GM18873 (cell line): ENCODE data around the gene WWC2.

Source experiments
- ATAC-seq: cut with Tn5 transposase; IDR thresholded peaks from one replicate; pipeline ENCODE4 v1.9.1; 2021; ENCODE audit warnings: mild to moderate bottlenecking, moderate library complexity, moderate number of reproducible peaks; ENCODE audit not compliant: unreplicated experiment, low FRiP score

WWC2 gene

DNA sequence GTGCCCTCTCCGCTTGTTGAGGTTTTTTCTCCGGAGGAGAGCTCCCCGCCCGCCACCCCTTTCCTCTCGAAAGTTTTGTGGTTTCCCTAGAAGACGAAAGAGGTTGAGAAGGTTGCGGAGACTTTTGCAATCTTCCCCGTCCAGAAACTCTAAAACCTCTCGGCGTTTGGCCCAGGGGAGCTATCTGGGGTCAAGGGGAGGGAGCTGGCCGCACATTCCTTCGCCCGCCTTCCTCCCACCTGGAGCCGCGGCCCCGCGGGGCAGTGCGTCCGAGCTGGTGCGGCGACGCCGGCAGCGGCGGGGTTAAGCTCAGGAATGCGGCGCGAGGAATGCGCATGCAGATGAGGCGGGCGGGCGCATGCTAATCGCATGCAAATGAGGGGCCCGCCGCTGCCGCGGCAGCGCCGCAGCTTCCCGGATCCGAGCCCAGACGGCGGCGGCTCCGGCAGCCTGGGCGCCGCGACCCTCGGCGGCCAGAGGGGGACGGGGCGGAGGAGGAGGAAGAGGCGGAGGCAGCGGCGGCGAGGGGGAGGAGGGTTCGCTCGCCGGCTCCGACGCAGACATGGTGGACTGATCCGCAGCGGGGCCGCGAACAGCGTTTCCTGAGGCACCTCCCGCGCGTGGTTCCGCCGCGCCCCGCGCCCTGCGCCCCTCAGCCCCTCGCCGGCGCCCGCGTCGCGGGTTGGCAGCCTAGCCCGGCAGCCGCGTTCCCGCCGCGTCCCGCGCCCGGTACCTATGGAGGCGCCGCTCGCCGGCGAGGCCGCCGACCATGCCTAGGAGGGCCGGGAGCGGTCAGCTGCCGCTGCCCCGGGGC lies at the start of gene WWC2:
Gene WWC2 (plus strand): TSS at position 535 of the 814 bp plus-strand sequence. CDS start 235 bp downstream, at position 770.
- ATAC-seq = no peak

DNA sequence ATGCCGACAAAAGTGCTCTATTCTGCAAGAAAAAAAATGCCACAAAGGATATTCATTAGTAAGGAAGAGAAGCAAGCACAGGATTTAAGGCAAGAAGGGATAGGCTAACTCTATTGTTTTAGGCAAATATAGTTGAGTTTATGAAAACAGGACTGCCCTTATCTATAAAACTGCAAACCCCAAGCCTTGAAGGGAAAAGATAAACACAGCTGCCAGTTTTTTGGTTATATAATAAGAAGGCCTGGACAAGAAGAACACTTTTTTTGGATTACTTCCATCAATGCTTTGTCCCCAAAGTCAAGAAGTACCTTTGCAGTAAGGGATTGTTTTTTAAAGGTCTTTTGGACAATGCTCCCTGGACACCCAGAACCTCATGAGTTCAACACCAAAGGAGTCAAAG lies 45.4 kb upstream of the WWC2 start:
- ATAC-seq = no peak

DNA sequence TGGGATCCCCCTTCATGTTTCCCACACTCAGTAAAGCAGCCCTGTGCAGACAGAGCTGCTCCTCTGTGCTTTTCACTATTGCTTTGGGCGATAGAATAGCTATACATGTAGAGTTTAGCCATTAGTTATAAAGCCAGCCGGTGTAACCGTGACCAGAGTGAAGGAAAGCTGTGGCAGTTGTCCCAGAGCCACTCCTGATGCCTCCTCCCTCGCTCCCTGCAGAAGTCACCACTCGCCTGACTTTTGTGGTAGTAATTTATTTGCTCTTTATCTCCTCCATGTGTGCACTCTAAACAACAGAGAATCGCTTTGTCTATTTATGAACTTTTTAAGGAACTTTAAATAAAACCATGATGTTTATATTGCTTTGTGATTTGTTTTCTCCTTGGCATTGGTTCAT lies 41.8 kb upstream of the WWC2 start:
- ATAC-seq = no peak

DNA sequence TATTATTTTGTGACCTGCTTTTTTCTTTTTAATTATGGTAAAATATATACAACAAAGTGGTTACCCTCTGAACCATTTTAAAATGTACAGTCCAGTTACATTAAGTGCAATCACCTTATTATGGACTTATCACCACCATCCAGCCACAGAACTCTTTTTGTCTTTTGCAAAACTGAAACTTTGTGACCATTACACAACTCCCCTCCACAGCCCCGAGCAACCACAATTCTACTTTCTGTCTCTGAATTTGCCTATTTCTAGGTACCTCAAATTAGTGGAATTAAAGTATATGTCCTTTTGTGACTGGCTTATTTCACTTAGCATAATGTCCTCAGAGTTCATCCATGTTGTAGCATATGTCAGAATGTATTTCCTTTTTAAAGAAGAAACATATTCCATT lies 39.3 kb upstream of the WWC2 start:
- no peak for ATAC-seq

DNA sequence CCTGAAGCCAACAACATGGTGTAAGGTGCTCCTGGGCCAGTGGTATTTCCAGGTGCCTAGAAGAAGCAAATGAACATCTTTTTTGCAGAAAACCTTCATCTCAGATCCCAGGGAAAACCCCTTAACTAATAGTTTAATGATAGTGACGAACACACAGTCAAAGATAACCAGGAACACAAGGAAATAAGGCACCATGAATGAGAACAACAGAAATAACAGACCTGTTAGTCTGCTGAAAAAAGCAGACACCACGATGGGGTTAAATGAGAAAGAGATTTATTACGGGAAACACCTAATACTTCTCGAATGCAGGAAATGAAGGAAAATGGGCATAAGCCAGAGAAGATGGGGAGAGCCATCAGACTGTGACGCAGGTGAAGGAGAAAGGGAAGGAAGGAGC lies 30.6 kb upstream of the WWC2 start:
- ATAC-seq = no peak

DNA sequence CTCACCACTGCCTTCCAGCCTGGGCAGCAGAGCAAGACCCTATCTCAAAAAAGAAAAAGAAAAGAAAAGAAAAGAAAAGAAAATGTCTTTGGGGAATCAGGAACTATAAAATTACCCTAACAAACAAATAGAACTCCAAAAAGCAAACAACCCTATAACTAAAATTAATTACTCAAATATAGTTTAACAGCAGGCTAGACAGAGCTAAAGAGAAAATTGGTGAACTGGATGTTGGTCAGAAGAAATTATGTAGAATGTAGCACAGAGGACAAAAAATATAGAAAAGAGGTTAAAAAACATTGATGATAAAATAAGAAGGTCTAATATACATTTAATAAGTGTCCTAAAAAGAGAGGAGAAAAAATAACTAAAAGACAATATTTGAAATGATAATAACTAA lies 27.8 kb upstream of the WWC2 start:
- no peak for ATAC-seq

DNA sequence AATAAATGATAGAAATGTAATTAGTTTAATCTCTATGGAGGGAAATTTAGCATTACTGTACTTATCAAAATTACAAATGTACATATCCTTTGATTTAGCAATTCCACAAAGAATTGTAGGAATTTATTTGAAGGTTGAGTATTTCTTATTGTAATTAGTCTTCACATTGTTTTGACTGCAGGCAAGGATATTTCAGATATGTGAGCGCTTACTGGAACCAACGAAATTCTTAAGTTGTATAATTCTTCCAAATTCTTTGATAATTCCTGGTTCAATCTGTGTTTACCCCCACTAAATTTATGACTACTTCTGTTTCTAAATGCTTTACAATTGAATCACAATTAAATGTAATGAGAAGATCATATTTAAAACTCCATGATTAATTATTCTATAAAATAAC lies 26.9 kb upstream of the WWC2 start:
- ATAC-seq = no peak

DNA sequence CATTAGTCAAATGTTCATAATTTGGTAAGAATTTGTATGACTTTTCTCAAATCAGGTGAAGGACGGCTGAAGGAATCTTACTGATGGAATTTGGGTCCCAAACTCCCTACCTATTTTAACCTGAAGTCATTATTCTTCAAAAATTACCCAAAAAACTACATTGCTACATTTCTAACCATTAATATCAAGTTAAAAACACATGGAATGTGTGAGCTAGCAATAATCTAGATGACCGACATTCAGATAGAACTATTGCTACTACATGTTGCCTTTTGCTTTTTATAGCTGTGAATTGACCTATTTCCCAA lies 25.3 kb upstream of the WWC2 start:
- no peak for ATAC-seq

DNA sequence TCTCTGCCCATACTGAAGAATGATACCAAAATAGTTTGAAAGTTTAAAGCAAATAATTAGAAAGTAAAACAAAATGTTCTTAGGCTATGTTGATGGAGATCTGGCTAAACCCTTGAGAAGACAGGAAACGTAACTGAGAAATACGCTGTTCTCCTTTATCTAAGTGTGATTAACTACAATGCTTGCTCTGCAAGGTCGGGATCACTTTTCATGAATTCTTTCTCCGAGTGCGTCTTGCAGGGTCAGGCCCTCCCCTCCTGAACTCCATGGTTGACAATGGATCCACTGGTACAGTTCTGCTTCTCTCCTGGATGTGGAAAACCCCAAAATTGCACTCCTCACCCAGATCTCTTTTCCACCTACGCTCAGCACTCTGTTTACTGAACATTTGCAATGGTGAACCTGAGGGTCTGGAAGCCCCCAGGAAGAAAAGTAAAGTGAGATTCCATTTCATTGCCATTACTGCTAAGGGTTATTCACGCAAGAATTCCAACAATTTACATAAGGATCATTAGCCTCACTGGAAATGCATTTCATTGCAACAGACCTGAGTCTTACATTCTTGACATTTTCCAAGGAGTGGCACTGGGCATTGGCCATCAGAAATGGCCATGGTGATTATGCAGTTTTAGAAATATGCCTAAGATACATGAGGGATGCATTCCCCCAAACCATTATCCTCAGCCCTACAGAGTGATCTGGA lies 24.6 kb upstream of the WWC2 start:
- ATAC-seq = no peak

DNA sequence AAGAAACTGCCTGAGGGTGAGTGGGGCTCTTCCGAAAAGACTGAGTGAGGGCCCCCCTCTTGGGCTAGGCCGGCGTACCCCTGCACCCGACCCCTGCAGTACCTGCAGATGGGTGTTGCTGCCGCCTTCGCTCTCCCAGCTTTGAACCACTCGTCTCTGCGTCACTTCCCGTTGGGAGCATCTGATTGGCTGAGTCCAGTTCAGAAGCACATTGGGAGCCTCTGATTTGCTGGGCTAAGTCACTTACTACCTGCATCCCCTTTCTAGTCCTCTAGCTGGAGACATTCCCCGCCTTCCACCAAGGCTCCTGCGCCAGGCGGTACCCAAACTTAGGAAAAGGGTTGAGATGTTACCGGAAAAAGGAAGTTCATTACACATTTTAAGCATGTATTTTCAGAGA lies 20.4 kb upstream of the WWC2 start:
- no peak for ATAC-seq

DNA sequence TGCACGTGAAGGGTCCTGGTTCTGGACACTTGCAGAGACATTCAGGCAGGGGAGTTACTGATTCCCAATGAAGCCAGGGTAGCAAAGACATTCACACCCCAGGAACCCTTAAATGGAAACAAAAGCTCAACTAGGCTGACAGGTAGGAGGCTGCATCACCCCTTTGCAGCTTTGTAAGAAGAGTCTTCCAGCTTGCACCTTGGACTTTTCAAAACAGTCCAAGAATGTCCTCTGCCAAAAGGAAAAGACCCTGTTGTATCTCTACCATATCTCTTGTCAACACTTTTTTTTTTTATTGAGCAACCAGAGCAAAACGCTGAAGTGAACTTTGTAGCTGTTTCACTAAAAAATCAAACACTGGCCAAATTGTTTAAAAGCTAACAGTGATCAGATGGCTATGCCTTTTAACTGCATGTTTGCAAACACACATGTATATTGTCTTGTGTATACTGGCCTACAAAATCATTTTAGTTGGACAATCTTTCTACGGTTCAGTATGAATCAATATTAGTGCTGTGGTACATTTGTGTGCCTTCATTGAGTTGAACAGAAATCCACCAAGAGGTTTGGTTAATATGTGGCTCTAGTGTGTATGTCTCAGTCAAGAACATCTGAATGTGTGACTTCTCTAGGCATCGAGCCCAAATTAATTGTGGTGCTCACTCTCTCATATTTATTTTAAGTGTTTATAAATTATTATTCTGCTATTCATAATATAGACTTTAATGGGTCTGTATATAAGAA lies 18.5 kb upstream of the WWC2 start:
- no peak for ATAC-seq

DNA sequence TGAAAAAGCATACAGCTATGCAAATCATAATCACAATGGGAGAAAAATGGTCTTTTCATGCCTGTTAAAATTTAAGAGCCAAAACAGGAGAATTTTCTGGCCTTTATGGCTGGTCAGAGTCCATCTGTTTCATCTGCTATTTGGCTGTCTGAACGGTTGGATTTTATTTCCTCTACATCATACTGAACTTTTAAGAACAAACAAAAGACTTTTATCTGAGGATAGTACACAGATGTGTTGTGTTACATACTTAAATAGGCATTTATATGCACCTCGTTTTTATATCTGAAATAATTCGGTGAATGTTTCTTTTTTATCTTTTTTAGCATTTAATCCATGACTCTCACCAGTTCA lies 18.0 kb upstream of the WWC2 start:
- ATAC-seq = no peak

DNA sequence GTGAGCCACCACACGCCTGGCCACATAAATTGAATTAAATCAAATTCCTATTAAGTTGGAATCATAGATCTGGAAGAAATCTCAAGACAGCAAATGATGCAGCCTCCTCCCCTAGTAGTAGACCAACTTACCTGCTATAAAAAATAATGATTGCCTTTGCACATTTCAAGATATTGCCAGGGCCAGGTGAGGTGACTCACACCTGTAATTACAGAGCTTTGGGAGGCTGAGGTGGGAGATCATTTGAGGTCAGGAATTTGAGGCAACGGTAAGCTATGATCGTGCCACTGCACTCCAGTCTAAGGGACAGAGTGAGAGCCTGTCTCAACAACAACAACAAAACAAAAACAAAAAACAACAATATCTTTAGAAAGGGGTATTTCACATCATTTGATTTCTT lies 17.0 kb upstream of the WWC2 start:
- no peak for ATAC-seq

DNA sequence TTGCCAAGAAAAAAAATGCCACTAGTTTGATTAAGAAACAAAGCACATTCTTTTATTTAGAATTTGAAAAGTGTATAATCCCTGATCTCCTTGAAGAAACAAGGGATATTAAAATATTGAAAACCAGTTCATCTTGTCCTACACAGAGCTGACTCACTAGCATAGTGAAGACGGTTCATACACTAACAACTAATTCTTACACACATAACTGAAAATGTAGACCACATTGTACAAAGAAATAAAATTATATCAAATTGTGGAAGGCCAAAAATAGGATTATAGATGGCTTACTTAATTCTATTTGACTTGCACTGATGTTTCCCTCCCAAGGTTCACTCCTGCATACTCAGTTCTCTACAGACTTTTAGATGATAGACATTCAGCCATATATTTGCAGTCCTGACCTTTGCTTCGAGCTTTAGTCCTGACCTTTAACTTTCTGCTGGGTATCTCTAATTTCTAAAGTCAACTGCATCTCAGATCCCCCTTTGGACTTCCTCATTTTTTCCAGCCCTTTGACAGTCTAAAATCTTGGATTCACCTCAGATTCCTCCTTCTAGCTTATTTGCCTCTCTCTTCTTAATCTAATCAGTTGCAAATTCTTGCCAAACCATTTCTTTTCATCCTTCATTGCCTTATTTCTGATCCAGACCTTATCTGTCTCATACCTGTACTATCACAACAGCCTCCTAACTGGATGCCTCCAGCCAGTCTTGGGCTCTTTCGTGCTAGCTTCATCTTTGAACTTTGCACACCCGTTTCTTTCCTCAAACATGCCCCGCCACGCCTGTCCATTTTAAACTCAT lies 4.5 kb upstream of the WWC2 start:
- no peak for ATAC-seq

DNA sequence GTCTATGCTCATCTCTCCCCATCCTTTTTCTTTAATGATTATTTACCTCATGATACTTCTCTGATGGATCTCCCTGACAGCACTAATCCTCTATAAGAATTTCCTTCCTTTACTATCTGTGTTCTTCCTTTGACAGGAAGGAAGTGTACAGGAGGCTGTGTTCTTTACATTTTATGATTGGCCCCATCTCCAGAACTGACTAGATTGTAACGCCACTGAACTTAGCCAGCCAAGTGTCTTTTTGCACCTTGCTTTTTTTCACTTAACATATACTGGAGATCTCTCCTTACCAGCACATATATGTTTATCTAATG lies 3.9 kb upstream of the WWC2 start:
- ATAC-seq = no peak

DNA sequence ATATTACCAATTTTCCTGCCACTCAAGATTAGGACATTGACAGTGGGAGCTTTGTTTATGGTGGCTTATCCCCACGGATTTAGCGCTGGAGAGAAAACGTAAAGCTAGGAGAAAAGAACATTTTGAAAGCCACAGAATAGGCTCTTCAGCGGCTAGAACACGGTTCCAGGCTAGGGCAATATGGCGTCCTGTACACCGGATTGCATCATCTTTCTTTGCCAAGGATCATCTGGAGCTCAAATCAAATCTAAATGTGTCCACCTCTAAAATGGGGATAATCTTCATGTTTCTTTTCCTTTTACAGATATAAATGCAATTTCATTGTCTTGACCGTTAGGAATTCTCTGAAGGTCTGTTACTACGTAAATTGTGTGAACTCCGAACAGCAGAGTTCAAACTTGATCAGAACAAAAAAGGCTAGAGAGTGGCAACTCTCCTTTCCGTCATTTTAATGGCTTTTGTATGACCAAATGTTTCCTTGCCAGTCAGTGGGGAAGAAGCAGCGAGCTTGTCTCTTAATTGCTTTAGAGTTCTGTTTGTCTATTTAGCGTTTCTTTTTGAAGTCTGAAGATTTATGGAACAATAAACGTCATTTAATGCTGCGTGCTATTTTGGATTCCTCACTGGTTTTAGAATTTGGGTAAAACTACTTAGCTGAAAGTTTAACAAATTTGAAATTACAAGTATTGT lies 2.6 kb upstream of the WWC2 start:
- no peak for ATAC-seq

DNA sequence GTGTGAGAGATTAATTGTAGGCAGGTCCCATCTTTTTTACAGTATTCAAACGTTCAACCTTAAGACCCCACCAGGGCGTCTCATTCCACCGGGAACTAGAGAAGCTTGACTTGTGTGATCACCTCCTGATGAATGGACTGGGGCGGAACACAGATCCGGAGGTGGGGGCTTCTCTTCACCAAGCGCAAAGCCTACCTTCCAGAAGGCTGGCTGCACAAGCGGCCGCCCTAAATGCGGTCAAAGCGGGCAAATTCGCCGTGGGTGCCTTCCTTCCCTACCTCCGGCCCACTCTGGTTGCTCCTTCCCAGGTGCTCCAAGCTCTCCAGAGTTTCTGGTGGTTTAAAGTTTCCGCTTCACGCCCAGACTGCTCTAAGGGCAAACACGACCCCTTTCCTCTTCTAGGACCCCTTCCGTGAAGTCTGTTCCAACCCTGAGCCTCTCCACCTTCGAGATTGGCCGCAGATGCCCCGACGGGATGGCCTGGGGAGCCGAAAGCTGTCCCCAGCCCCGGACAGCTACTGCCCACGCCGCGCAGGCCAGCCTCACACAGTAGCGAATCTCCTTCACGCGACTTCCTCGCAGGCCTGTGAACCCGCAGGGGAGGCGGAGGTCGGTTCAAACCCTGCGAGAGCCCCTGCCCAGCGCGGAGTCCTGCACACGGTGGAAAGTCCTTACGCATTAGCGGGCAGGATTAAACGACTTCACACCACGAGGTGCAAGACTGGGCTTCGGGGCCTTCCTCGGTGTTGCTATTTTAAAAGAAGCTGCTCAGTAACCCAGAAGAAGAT lies 1.6 kb upstream of the WWC2 start:
- ATAC-seq = no peak

DNA sequence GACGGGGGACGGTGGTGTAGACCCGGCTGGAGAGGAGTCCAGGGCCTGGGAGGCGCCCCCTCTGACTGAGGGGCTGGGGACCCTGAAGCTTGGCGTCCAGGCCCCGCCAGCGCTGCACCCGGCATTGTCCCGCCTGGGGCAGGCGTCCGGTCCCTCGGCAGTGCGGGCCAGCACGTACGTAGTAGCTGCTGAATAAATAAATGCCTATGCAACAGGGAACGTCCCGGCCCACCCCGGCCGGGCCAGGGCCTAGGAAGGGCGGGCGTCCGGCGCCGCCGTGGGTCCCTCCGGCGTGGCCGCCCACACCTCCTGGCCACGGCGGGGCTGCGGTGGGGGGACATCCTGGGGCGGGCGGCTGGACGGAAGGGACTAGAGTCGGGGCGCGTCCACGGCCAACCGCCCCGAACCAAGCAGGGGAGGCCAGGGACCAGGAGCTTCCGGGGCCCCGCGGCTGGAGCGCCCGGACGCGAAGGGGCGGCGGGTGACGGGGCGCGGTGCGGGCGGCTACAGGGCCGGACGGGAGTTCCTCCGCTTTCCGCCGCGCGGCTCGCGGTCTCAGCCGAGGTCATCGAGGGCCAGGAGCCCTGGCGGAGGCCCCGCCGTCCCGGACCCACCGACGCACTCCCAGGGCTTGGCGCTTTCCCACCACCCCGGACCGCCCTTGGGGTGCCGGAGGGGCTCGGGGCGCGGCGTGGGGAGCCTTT lies 886 bp upstream of the WWC2 start:
- ATAC-seq = no peak
